Testis (tissue), 2 donors: ENCODE data around the gene MAPK11.
"Not testable (repeated sequence)": the region's sequence is repeated elsewhere in the genome, so short reads cannot be mapped to it uniquely, and the experiment has no call there.

Experiments
- POLR2A ChIP-seq: fragments of 450-650 bp; IDR thresholded peaks from one replicate; pipeline ENCODE4 v1.6.1; 2017; ENCODE audit warnings: antibody characterized with exemption, mild to moderate bottlenecking, moderate library complexity
- TF ChIP-seq, protein P1 (sequence below), 3 experiments: fragments of 450-650 bp in 2 of 3; fragments of 200-600 bp in 1 of 3; sonication (generic) in 1 of 3; IDR thresholded peaks; one replicate each; pipeline ENCODE4 v1.5.1; 2016 to 2019; ENCODE audit warnings: antibody characterized with exemption in 3 of 3, mild to moderate bottlenecking in 2 of 3, moderate library complexity in 1 of 3

DNA sequence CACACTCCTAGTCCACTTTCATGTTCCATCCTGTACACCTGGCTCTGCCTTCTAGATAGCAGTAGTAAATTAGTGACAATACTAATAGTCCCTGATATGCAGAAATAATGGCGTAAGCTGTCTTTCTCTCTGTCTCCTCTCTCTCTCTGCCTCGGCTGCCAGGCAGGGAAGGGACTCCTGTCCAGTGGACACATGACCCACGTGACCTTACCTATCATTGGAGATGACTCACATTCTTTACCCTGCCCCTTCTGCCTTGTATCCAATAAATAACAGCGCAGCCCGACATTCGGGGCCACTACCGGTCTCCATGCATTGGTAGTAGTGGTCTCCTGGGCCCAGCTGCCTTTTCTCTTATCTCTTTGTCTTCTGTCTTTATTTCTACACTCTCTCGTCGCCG, 3.6 kb upstream of the MAPK11 start:
- TF ChIP-seq, protein P1, sequence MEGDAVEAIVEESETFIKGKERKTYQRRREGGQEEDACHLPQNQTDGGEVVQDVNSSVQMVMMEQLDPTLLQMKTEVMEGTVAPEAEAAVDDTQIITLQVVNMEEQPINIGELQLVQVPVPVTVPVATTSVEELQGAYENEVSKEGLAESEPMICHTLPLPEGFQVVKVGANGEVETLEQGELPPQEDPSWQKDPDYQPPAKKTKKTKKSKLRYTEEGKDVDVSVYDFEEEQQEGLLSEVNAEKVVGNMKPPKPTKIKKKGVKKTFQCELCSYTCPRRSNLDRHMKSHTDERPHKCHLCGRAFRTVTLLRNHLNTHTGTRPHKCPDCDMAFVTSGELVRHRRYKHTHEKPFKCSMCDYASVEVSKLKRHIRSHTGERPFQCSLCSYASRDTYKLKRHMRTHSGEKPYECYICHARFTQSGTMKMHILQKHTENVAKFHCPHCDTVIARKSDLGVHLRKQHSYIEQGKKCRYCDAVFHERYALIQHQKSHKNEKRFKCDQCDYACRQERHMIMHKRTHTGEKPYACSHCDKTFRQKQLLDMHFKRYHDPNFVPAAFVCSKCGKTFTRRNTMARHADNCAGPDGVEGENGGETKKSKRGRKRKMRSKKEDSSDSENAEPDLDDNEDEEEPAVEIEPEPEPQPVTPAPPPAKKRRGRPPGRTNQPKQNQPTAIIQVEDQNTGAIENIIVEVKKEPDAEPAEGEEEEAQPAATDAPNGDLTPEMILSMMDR (IDR thresholded peaks at IDR 0.05) = not testable (repeated sequence)
- TF ChIP-seq POLR2A = not testable (repeated sequence)
